SK-N-SH (cell line): ENCODE data around the gene WEE2. TPM values are rescaled to one million over a fixed set of nuclear protein-coding genes. Genes with fewer than 3 reads are reported as not detected.

Source experiments
- CTCF ChIA-PET: fragments of 300-600, 350-600 bp; formaldehyde crosslinking; extraction: SDS; loops from one replicate; lab custom pipeline; 2021; lab: Yijun Ruan, JAX
- POLR2A ChIA-PET: fragments of 350-600 bp; sonication (Branson Sonifier 250); formaldehyde crosslinking; extraction: SDS; loops from one replicate; lab custom pipeline; 2020; ENCODE audit warnings: antibody characterized with exemption, inconsistent platforms; lab: Yijun Ruan, JAX
- DNase-seq: peaks from one replicate; pipeline ENCODE4 v3.0.0; 2012
- H2AFZ ChIP-seq: fragments of 200-600 bp; sonication (generic); 2 replicates; pipeline ENCODE4 v1.8.1; 2016; ENCODE audit warnings: antibody characterized with exemption, mild to moderate bottlenecking, low read depth
- H3F3A ChIP-seq: fragments of 200-600 bp; sonication (generic); replicated peaks from 2 replicates; pipeline ENCODE3; 2016; ENCODE audit warnings: antibody characterized with exemption, mild to moderate bottlenecking; ENCODE audit not compliant: insufficient read depth
- H3K27ac ChIP-seq, 2 experiments: fragments of 200-500 bp in 1 of 2; fragments of 200-600 bp in 1 of 2; sonication (Bioruptor generic) in 1 of 2; sonication (generic), shearing (Covaris generic) in 1 of 2; 2 replicates each; pipeline versions ENCODE4 v1.5.1 to v1.6.1; 2014 to 2016; ENCODE audit warnings: low read depth in 2 of 2, inconsistent platforms in 1 of 2, low read length in 1 of 2, mild to moderate bottlenecking in 1 of 2, mixed read lengths in 1 of 2
- H3K27me3 ChIP-seq: fragments of 200-600 bp; sonication (generic), shearing (Covaris generic); 2 replicates; pipeline ENCODE4 v1.6.1; 2016; ENCODE audit warnings: mixed run types; ENCODE audit not compliant: insufficient read depth
- H3K36me3 ChIP-seq, 2 experiments: fragments of 200-500 bp in 1 of 2; fragments of 200-600 bp in 1 of 2; sonication (Bioruptor generic) in 1 of 2; sonication (generic) in 1 of 2; replicated peaks in 1 of 2; 2 replicates each; pipeline versions ENCODE3 to v1.5.1; 2014 to 2016; ENCODE audit warnings: low read length in 1 of 2, mild to moderate bottlenecking in 1 of 2; ENCODE audit not compliant: insufficient read depth in 2 of 2, control insufficient read depth in 1 of 2
- H3K4me1 ChIP-seq, 2 experiments: fragments of 200-500 bp in 1 of 2; fragments of 200-600 bp in 1 of 2; sonication (Bioruptor generic) in 1 of 2; sonication (generic), shearing (Covaris generic) in 1 of 2; 2 replicates each; pipeline versions ENCODE4 v1.5.1 to v1.6.1; 2014 to 2016; ENCODE audit warnings: low read depth in 1 of 2, low read length in 1 of 2, mixed run types in 1 of 2; ENCODE audit not compliant: insufficient read depth in 2 of 2, control insufficient read depth in 1 of 2
- H3K4me2 ChIP-seq: fragments of 200-600 bp; sonication (generic), shearing (Covaris generic); 2 replicates; pipeline ENCODE4 v1.6.1; 2017; ENCODE audit warnings: mixed run types
- H3K4me3 ChIP-seq, 2 experiments: fragments of 200-500 bp in 1 of 2; fragments of 200-600 bp in 1 of 2; sonication (Bioruptor generic) in 1 of 2; sonication (generic), shearing (Covaris generic) in 1 of 2; 2 replicates each; pipeline versions ENCODE4 v1.5.1 to v1.8.1; 2014 to 2016; ENCODE audit warnings: low read depth in 2 of 2, inconsistent platforms in 1 of 2, low read length in 1 of 2, mild to moderate bottlenecking in 1 of 2, mixed read lengths in 1 of 2, moderate library complexity in 1 of 2
- H3K79me2 ChIP-seq: fragments of 200-600 bp; sonication (generic); 2 replicates; pipeline ENCODE4 v1.8.1; 2017; ENCODE audit warnings: mild to moderate bottlenecking; ENCODE audit not compliant: insufficient read depth
- H3K9ac ChIP-seq: fragments of 200-600 bp; sonication (generic); 2 replicates; pipeline ENCODE4 v1.6.1; 2017; ENCODE audit warnings: mixed run types
- H3K9me2 ChIP-seq: fragments of 200-600 bp; sonication (generic); 2 replicates; pipeline ENCODE4 v1.6.1; 2017; ENCODE audit warnings: mixed run types
- H3K9me3 ChIP-seq: fragments of 200-600 bp; sonication (generic); 2 replicates; pipeline ENCODE4 v1.6.1; 2017; ENCODE audit warnings: mixed run types, mild to moderate bottlenecking, moderate library complexity
- H4K20me1 ChIP-seq: fragments of 200-600 bp; sonication (generic); 2 replicates; pipeline ENCODE4 v1.6.1; 2017; ENCODE audit warnings: mild to moderate bottlenecking, mixed run types; ENCODE audit not compliant: insufficient read depth
- CTCF ChIP-seq: fragments of 200-600 bp; sonication (generic); IDR thresholded peaks from 2 replicates; pipeline ENCODE4 v1.6.1; 2017; ENCODE audit warnings: antibody characterized with exemption, mild to moderate bottlenecking, moderate library complexity
- EP300 ChIP-seq, 2 experiments: IDR thresholded peaks; 2 replicates each; pipeline versions ENCODE4 v1.4.0 to v1.6.1; 2012; ENCODE audit warnings: borderline replicate concordance in 1 of 2, low read depth in 1 of 2, low read length in 1 of 2
- JUND ChIP-seq: IDR thresholded peaks from 2 replicates; pipeline ENCODE4 v1.4.0; 2012
- MAX ChIP-seq: IDR thresholded peaks from 2 replicates; pipeline ENCODE4 v1.4.0; 2012; ENCODE audit warnings: low read depth
- NFIC ChIP-seq: IDR thresholded peaks from 2 replicates; pipeline ENCODE4 v1.4.0; 2012; ENCODE audit warnings: borderline replicate concordance
- RAD21 ChIP-seq: IDR thresholded peaks from 2 replicates; pipeline ENCODE4 v1.6.1; 2012; ENCODE audit warnings: mild to moderate bottlenecking, low read length
- SMC3 ChIP-seq: IDR thresholded peaks from 2 replicates; pipeline ENCODE4 v1.6.1; 2012; ENCODE audit warnings: low read depth, low read length, improper control_type of control experiment
- WGBS: methylation state at CpG from one replicate; pipeline ENCODE4 v1.1.6; 2017; ENCODE audit warnings: low lambda C conversion rate; 5-methylcytosine and 5-hydroxymethylcytosine counted together
- polyA plus RNA-seq, 3 experiments: library from polyadenylated mRNA; depleted of rRNA; stranded (reverse); fragments of >200 nt; gene quantifications; 2 replicates each; pipeline ENCODE4 v1.2.3, GENCODE V29; 2012

WEE2 gene
- polyA plus RNA-seq, 1 of the 3 experiments (the other 2 are of a cell fraction) = not detected

- H3F3A ChIP-seq = no peaks in the 10 kb centered on the region
- no peaks in the 10 kb centered on the region for H3K4me1 ChIP-seq
- WGBS = 92% methylated on average over 5 of the region's 5 CpGs
- H3K9ac ChIP-seq = no peak overlapping the region
- peak overlapping the region in 1 of 2 experiments; percentile 37; a peak in 1 of 4 replicates for H3K27ac ChIP-seq
- no peaks in the 10 kb centered on the region for H3K27me3 ChIP-seq
- no peak for DNase-seq
- no peaks in the 10 kb centered on the region for H4K20me1 ChIP-seq
- peaks cover 25 to 38% of the 10 kb centered on the region in 2 experiments for H3K36me3 ChIP-seq
- no peaks in the 10 kb centered on the region for H3K79me2 ChIP-seq
- H3K9me2 ChIP-seq = no peaks in the 10 kb centered on the region
- H3K9me3 ChIP-seq = no peaks in the 10 kb centered on the region
- ChIA-PET POLR2A (no interaction called here), CTCF (interaction anchor here (1.0 to 4.5 kb wide), 5 partner anchors 8 to 111 kb away, joined by 3 to 34 read pairs (median 3); no protein-coding TSS in a partner anchor)
- H3K4me3 ChIP-seq = no peak overlapping the region
- no peak overlapping the region for H3K4me2 ChIP-seq
- H2AFZ ChIP-seq = no peak overlapping the region
- TF ChIP-seq EP300 (IDR thresholded peaks at IDR 0.05; ENCODE audit: borderline replicate concordance in 1 of 2, low read depth in 1 of 2, low read length in 1 of 2) (no peak), JUND (no peak)
Observed at GRCh38 chr7:141674171-141674671, 33.9 kb upstream of the WEE2 start.

- Histone ChIP-seq H3K9ac (no peak overlapping the region), H3K36me3 (peaks cover 26 to 40% of the 10 kb centered on the region in 2 experiments), H2AFZ (no peak overlapping the region), H3K79me2 (no peaks in the 10 kb centered on the region), H3K4me2 (no peak overlapping the region), H3K9me2 (no peaks in the 10 kb centered on the region), H3K4me3 (no peak overlapping the region), H4K20me1 (no peaks in the 10 kb centered on the region), H3K9me3 (no peaks in the 10 kb centered on the region), H3K27ac (peak overlapping the region in 1 of 2 experiments; percentile 37; a peak in 1 of 4 replicates), H3F3A (no peaks in the 10 kb centered on the region), H3K4me1 (no peaks in the 10 kb centered on the region), H3K27me3 (no peaks in the 10 kb centered on the region)
- peak; percentile 14; the same call in 1 of the 2 replicates for TF ChIP-seq SMC3
- no peak for TF ChIP-seq NFIC
- peak; percentile 56 for TF ChIP-seq CTCF
- TF ChIP-seq MAX = no peak
- TF ChIP-seq RAD21 = 0 out of 2 replicates have a peak, but pooled peaks have one; percentile 18
- DNase-seq = peak; percentile 61
- CTCF ChIA-PET = interaction anchor here (1.0 to 4.5 kb wide), 7 partner anchors 9 to 111 kb away, joined by 3 to 34 read pairs (median 3); no protein-coding TSS in a partner anchor
- WGBS = 80% methylated on average over 2 of the region's 4 CpGs
- POLR2A ChIA-PET = no interaction called here
Observed at GRCh38 chr7:141674702-141675101, 33.5 kb upstream of the WEE2 start.
